UCSD-AML1 (cell line): ENCODE results near the gene CHKB.
A peak's percentile ranks its signal among the peaks of the same experiment; 100 is the strongest.

Experiments
- DNase-seq: peaks from one replicate; lab custom pipeline; 2025; ENCODE audit not compliant: unreplicated experiment; lab: John Stamatoyannopoulos, UW

CHKB gene

GRCh38 chr22:50600538-50600937, 17.9 kb upstream of the CHKB start, which contains the start of gene MAPK8IP2:
TSS of gene MAPK8IP2 (plus strand) at chr22:50600793. CDS start at chr22:50600819, 26 bp downstream.
- DNase-seq: no peak

GRCh38 chr22:50599816-50600455, 17.3 kb upstream of the CHKB start:
- DNase-seq: peak; percentile 48

GRCh38 chr22:50597097-50597496, 14.4 kb upstream of the CHKB start:
- DNase-seq: no peak

- DNase-seq: no peak
Observed at GRCh38 chr22:50595189-50595588, 12.5 kb upstream of the CHKB start.

GRCh38 chr22:50587407-50587806, 4.8 kb upstream of the CHKB start:
- no peak for DNase-seq

- no peak for DNase-seq
Observed at GRCh38 chr22:50586416-50586815, 3.8 kb upstream of the CHKB start.

GRCh38 chr22:50585781-50586180, 3.1 kb upstream of the CHKB start:
- DNase-seq: no peak

- DNase-seq: no peak
Observed at GRCh38 chr22:50585238-50585637, 2.6 kb upstream of the CHKB start.

GRCh38 chr22:50584106-50585096, 1.8 kb upstream of the CHKB start:
- DNase-seq: no peak

GRCh38 chr22:50583294-50583861, 729 bp upstream of the CHKB start:
- no peak for DNase-seq

- DNase-seq: no peak
Observed at GRCh38 chr22:50581950-50582492, 628 bp downstream of the CHKB start.

GRCh38 chr22:50581031-50581949, 1.4 kb downstream of the CHKB start:
- no peak for DNase-seq

GRCh38 chr22:50579752-50580151, 2.9 kb downstream of the CHKB start:
- no peak for DNase-seq

- no peak for DNase-seq
Observed at GRCh38 chr22:50578776-50579310, 3.8 kb downstream of the CHKB start.

GRCh38 chr22:50577987-50578775, 4.5 kb downstream of the CHKB start, which contains the start of gene CPT1B:
TSS of gene CPT1B (minus strand) at chr22:50578427. CDS start at chr22:50577915, 512 bp downstream.
- DNase-seq: no peak

GRCh38 chr22:50577697-50577986, 5.0 kb downstream of the CHKB start:
- no peak for DNase-seq

- DNase-seq: no peak
Observed at GRCh38 chr22:50576806-50577696, 5.6 kb downstream of the CHKB start.

- DNase-seq: no peak
Observed at GRCh38 chr22:50576070-50576469, 6.6 kb downstream of the CHKB start.
